Small intestine (tissue), 7 donors: ENCODE measurements around the gene SAP30. TPM values are rescaled to one million over a fixed set of nuclear protein-coding genes. Genes with fewer than 3 reads are reported as not detected.

Source experiments
- DNase-seq, 2 donors: peaks; one replicate each; pipeline versions ENCODE4 v3.0.0 to v3.0.0-alpha.2; 2013
- FAIRE-seq: peaks from 2 replicates; lab custom pipeline; 2012; peaks lifted over from hg19 to GRCh38; lab: Jason Lieb, UNC
- H3K27ac ChIP-seq, 3 donors: one replicate each; pipeline ENCODE4 v1.5.1; 2013; ENCODE audit warnings: low read length in 2 of 3, mild to moderate bottlenecking in 2 of 3, control low read depth in 1 of 3, inconsistent platforms in 1 of 3, low read depth in 1 of 3, moderate library complexity in 1 of 3
- H3K27me3 ChIP-seq, 3 donors: one replicate each; pipeline ENCODE4 v1.6.1; 2013; ENCODE audit warnings: low read length in 3 of 3, inconsistent platforms in 1 of 3; ENCODE audit not compliant: control insufficient read depth in 3 of 3, insufficient read depth in 3 of 3
- H3K36me3 ChIP-seq, 3 donors: one replicate each; pipeline ENCODE4 v1.6.1; 2013; ENCODE audit warnings: low read length in 3 of 3, inconsistent platforms in 1 of 3, low read depth in 1 of 3, mild to moderate bottlenecking in 1 of 3, moderate library complexity in 1 of 3; ENCODE audit not compliant: control insufficient read depth in 3 of 3, insufficient read depth in 2 of 3
- H3K4me1 ChIP-seq, 3 donors: one replicate each; pipeline ENCODE4 v1.6.1; 2013; ENCODE audit warnings: low read length in 2 of 3, inconsistent platforms in 1 of 3, low read depth in 1 of 3, mild to moderate bottlenecking in 1 of 3, moderate library complexity in 1 of 3; ENCODE audit not compliant: control insufficient read depth in 3 of 3, insufficient read depth in 2 of 3
- H3K4me3 ChIP-seq, 3 donors: one replicate each; pipeline ENCODE4 v1.5.1; 2013; ENCODE audit warnings: low read length in 3 of 3, control low read depth in 1 of 3, inconsistent platforms in 1 of 3, low read depth in 1 of 3, mild to moderate bottlenecking in 1 of 3, moderate library complexity in 1 of 3
- H3K9me3 ChIP-seq, 2 donors: one replicate each; pipeline ENCODE4 v1.6.1; 2013; ENCODE audit warnings: low read depth in 1 of 2, low read length in 1 of 2; ENCODE audit not compliant: control insufficient read depth in 2 of 2, insufficient read depth in 1 of 2
- WGBS, 3 donors: extraction: QIAGEN DNeasy Blood & Tissue Kit; methylation state at CpG; one replicate each; pipeline ENCODE4 v1.1.7; 2013; 5-methylcytosine and 5-hydroxymethylcytosine counted together
- polyA plus RNA-seq, 4 donors: library from polyadenylated mRNA; stranded (reverse) in 3 of 4; unstranded in 1 of 4; fragments of 200-250 nt in 3 of 4; fragments of 120-200 nt in 1 of 4; gene quantifications; one replicate each; pipeline versions ENCODE4 v1.2.1 to v1.2.3, GENCODE V29; 2013
- donor health status: healthy with polysubstance abuse.
- donor health status: control.
- donor health status: control.
- donor health status: Bipolar disorder and iron deficiency.
- donor health status: healthy.

The SAP30 gene
- polyA plus RNA-seq, 4 donors: 5.6 to 16.1 (median 9.3) TPM

DNA sequence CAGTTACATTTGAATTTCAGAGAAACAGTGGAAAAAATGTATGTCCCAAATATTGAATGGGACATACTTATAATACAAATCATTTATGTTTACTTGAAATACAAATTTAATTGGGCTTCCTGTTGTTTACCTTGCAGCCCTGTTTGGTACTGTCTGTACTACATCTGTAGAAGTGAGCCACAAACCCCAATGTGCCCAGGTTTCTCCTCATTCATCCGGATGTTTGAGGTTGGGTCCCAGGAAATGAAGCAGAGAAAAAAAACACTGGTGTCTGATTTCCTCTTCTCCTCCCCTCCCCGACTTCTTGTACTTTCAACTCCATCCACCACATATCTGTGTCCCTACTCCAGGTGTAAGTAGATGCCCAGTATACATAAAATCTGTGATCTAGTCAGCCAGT lies 55.3 kb downstream of the SAP30 start:
- Histone ChIP-seq H3K9me3 (peaks cover 0 to 2% of the 10 kb centered on the region in 2 donors), H3K4me1 (no peaks in the 10 kb centered on the region), H3K27ac (peak overlapping the region in 1 of 3 donors; percentile 40), H3K4me3 (no peak overlapping the region), H3K36me3 (no peaks in the 10 kb centered on the region), H3K27me3 (no peaks in the 10 kb centered on the region)
- WGBS, 3 donors: 72 to 91% (median 82%) methylated on average over 2 of the region's 2 CpGs
- FAIRE-seq (no peak), DNase-seq (peak in 1 of 2 donors; percentile 64)

Other genes starting within 250 kb of the SAP30 start
- gene GALNT7, start 202.1 kb upstream of the SAP30 start, polyA plus RNA-seq: 10 to 100 TPM in 3 of 4 donors, 1 to 10 TPM in 1; 10.0 to 58.4 (median 19.5) TPM
- gene HMGB2, start 36.6 kb upstream of the SAP30 start, polyA plus RNA-seq: 100 to 1,000 TPM in 2 of 4 donors, 10 to 100 TPM in 2; 46.5 to 274 (median 122) TPM
- gene SCRG1, start 28.2 kb downstream of the SAP30 start, polyA plus RNA-seq: under 1 TPM in 2 of 4 donors, not detected in 2; 0.15 to 0.43 TPM
- 10 to 100 TPM in 1 of 4 donors, 1 to 10 TPM in 1, not detected in 2; 4.1 to 16.3 TPM for gene HAND2, start 159.3 kb downstream of the SAP30 start, polyA plus RNA-seq